Pulmonary artery endothelial cell (primary cell): ENCODE results near the gene DDIT4. TPM values are rescaled to one million over a fixed set of nuclear protein-coding genes. Genes with fewer than 3 reads are reported as not detected.

Experiments
- DNase-seq: peaks from one replicate; pipeline ENCODE4 v3.0.0-alpha.2; 2011; ENCODE audit warnings: low read depth, low spot score
- total RNA-seq: library from RNA; depleted of rRNA; stranded (reverse); fragments of >200 nt; gene quantifications from 2 replicates; pipeline ENCODE4 v1.2.3, GENCODE V29; 2014

Gene DDIT4
- total RNA-seq, 1 donor from 2014 or later, result 170 TPM

- DNase-seq, result no peak
Measured at GRCh38 chr10:72316386-72316700, 42.6 kb downstream of the DDIT4 start.

GRCh38 chr10:72316748-72317435, 43.2 kb downstream of the DDIT4 start:
- no peak for DNase-seq

- no peak for DNase-seq
Measured at GRCh38 chr10:72318418-72319262, 44.9 kb downstream of the DDIT4 start.

- peak; percentile 90 for DNase-seq
Measured at GRCh38 chr10:72319416-72320254, 45.9 kb downstream of the DDIT4 start.

GRCh38 chr10:72320676-72321247, 47.0 kb downstream of the DDIT4 start:
- DNase-seq, result peak; percentile 72

DNA sequence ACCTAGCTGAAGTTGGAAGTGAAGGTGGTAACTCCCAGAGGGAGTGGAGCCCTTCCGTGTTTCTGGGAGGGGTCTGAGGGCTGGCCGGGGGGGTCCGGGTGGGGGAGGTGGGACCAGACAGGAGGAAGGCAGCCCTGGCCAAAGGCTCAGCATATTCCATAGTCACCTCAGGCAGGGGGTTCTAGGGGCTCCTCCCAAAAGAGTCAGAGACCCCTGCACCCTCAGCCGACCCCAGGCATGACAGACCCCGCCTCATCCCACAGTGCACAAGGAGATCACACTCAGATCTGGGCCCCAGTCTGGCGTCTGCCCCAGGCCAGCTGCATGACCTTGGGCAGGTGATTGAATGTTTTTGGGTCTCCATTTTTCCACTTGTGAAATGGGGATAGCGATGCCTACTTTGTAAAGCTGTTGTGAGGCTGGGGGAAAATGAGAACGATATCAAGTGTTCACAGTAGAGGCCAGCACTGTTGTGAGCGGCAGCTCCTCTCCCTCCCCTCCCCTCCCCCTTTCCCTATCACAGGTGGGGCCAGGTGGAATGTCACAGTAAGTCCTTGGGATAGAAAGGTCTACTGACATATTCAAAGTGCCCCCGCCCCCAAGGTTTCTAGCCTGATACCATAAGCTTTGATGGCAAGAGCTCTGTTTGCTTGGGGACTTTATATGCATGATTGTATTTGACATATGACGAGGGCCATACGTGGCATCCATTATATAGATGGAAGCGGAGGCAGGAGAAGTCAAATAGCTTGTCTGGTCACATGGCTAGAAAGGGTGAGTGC, 47.7 kb downstream of the DDIT4 start:
- no peak for DNase-seq

DNA sequence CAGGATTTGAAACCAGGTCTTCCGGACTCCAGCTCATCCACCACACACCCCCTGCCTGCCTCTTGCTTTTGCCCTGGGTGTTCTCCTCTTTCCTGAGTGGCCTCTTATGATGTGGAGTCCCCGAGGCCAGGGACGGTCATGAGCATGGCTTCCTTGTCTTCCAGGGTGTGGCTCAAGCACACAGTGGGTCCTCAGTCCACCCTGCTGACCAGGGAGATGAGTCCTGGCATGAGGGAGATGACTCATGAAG, 48.2 kb downstream of the DDIT4 start:
- no peak for DNase-seq

- DNase-seq, result no peak
Measured at GRCh38 chr10:72322280-72323058, 48.7 kb downstream of the DDIT4 start.

- no peak for DNase-seq
Measured at GRCh38 chr10:72323108-72323749, 49.5 kb downstream of the DDIT4 start.

GRCh38 chr10:72323771-72324191, 50.1 kb downstream of the DDIT4 start:
- no peak for DNase-seq

Other genes with a start within 250 kb of the DDIT4 start
- 0.18 and 0.20 TPM in 2 replicates for gene SPOCK2, start 185.4 kb upstream of the DDIT4 start, total RNA-seq
- 48.9 and 59.8 TPM in 2 replicates for gene ANAPC16, start 57.9 kb upstream of the DDIT4 start, total RNA-seq
- 26.0 and 26.8 TPM in 2 replicates for gene ASCC1, start 57.6 kb upstream of the DDIT4 start, total RNA-seq
- 26.2 and 27.8 TPM in 2 replicates for gene DNAJB12, start 81.0 kb downstream of the DDIT4 start, total RNA-seq